Daoy (cell line): Measurements from ENCODE around the gene DHRS1. TPM values are rescaled to one million over a fixed set of nuclear protein-coding genes. Genes with fewer than 3 reads are reported as not detected.

ENCODE experiments used
- DNase-seq: peaks from one replicate; pipeline ENCODE4 v3.0.0-alpha.2; 2015; ENCODE audit warnings: low read depth
- total RNA-seq: library from RNA; depleted of rRNA; stranded (reverse); fragments of >200 nt; shearing (Covaris generic); gene quantifications from 2 replicates; pipeline ENCODE4 v1.2.3, GENCODE V29; 2014

DHRS1 gene
- total RNA-seq, 1 experiment from 2014 or later = 4.9 TPM

- no peak for DNase-seq
Observed at GRCh38 chr14:24282736-24283135, 16.8 kb downstream of the DHRS1 start.

- no peak for DNase-seq
Observed at GRCh38 chr14:24281636-24282035, 17.9 kb downstream of the DHRS1 start.

- DNase-seq = no peak
Observed at GRCh38 chr14:24280797-24281460, 18.7 kb downstream of the DHRS1 start.

- peak; percentile 46 for DNase-seq
Observed at GRCh38 chr14:24279301-24280186, 20.0 kb downstream of the DHRS1 start.

- DNase-seq = no peak
Observed at GRCh38 chr14:24278424-24278823, 21.2 kb downstream of the DHRS1 start.

- DNase-seq = no peak
Observed at GRCh38 chr14:24277606-24278321, 21.8 kb downstream of the DHRS1 start.

GRCh38 chr14:24277071-24277470 lies 22.5 kb downstream of the DHRS1 start:
- DNase-seq = no peak

- DNase-seq = no peak
Observed at GRCh38 chr14:24274101-24274543, 25.5 kb downstream of the DHRS1 start.

GRCh38 chr14:24273422-24273998 lies 26.1 kb downstream of the DHRS1 start:
- no peak for DNase-seq

GRCh38 chr14:24272467-24272866 lies 27.1 kb downstream of the DHRS1 start:
- no peak for DNase-seq

GRCh38 chr14:24271834-24272263 lies 27.7 kb downstream of the DHRS1 start:
- no peak for DNase-seq

GRCh38 chr14:24271134-24271833 lies 28.3 kb downstream of the DHRS1 start, which contains the start of gene RABGGTA:
Gene RABGGTA (minus strand): TSS chr14:24271597. CDS start chr14:24271115, 482 bp downstream.
- DNase-seq = peak; percentile 95

GRCh38 chr14:24270537-24271133 lies 28.9 kb downstream of the DHRS1 start:
- DNase-seq = no peak

- DNase-seq = no peak
Observed at GRCh38 chr14:24269910-24270536, 29.6 kb downstream of the DHRS1 start.

- DNase-seq = no peak
Observed at GRCh38 chr14:24269368-24269767, 30.2 kb downstream of the DHRS1 start.

GRCh38 chr14:24268225-24268624 lies 31.4 kb downstream of the DHRS1 start:
- no peak for DNase-seq

GRCh38 chr14:24267516-24267915 lies 32.1 kb downstream of the DHRS1 start:
- no peak for DNase-seq

GRCh38 chr14:24266344-24267244 lies 33.0 kb downstream of the DHRS1 start:
- no peak for DNase-seq

GRCh38 chr14:24264298-24264697 lies 35.3 kb downstream of the DHRS1 start:
- no peak for DNase-seq
